Caco-2 (cell line): ENCODE measurements around the gene KCNT2. TPM values are rescaled to one million over a fixed set of nuclear protein-coding genes. Genes with fewer than 3 reads are reported as not detected.
A peak's percentile ranks its signal among the peaks of the same experiment; 100 is the strongest.

ENCODE experiments used
- BruUV-seq: library from RNA; stranded (reverse); fragments of 400-500 nt; replicated peaks from 2 replicates; lab custom pipeline; 2021; lab: Mats Ljungman, UMichigan
- CTCF ChIA-PET: fragments of 300-600 bp; sonication (Branson Sonifier 250); formaldehyde crosslinking; loops from one replicate; lab custom pipeline; 2022; ENCODE audit warnings: antibody characterized with exemption; lab: Charles Lee
- POLR2A ChIA-PET: fragments of 300-600 bp; sonication (Branson Sonifier 250); formaldehyde crosslinking; loops from one replicate; lab custom pipeline; 2022; ENCODE audit warnings: antibody characterized with exemption; lab: Charles Lee
- DNase-seq, 2 experiments: peaks; one replicate each; pipeline versions ENCODE4 v3.0.0 to v3.0.0-alpha.2; 2020 to 2022
- H3K27me3 ChIP-seq: replicated peaks from 2 replicates; pipeline ENCODE4 v1.6.0; 2011; ENCODE audit warnings: low read length; ENCODE audit not compliant: control insufficient read depth, insufficient read depth
- H3K36me3 ChIP-seq: 2 replicates; pipeline ENCODE4 v1.5.1; 2011; ENCODE audit warnings: low read length; ENCODE audit not compliant: control insufficient read depth, insufficient read depth
- H3K4me1 ChIP-seq: fragments of 250-450 bp; sonication (Bioruptor Pico); 2 replicates; pipeline ENCODE4 v1.5.1; 2020; ENCODE audit warnings: mild to moderate bottlenecking
- H3K4me3 ChIP-seq: 2 replicates; pipeline ENCODE4 v1.5.1; 2011; ENCODE audit warnings: low read depth, mild to moderate bottlenecking, control low read depth, low read length
- H3K9me3 ChIP-seq: fragments of 250-450 bp; sonication (Bioruptor Pico); 2 replicates; pipeline ENCODE4 v1.5.1; 2020; ENCODE audit warnings: mild to moderate bottlenecking, moderate library complexity
- H3K27ac Mint-ChIP-seq: one replicate; pipeline ENCODE4 v1.8.0; 2022; ENCODE audit warnings: mixed read lengths; ENCODE audit not compliant: unreplicated experiment
- H3K27me3 Mint-ChIP-seq: one replicate; pipeline ENCODE4 v1.8.0; 2022; ENCODE audit warnings: mixed read lengths; ENCODE audit not compliant: insufficient read depth, unreplicated experiment
- H3K36me3 Mint-ChIP-seq: one replicate; pipeline ENCODE4 v1.8.0; 2022; ENCODE audit warnings: mild to moderate bottlenecking, mixed read lengths; ENCODE audit not compliant: insufficient read depth, unreplicated experiment
- H3K4me1 Mint-ChIP-seq: one replicate; pipeline ENCODE4 v1.8.0; 2022; ENCODE audit warnings: low read depth, mixed read lengths; ENCODE audit not compliant: unreplicated experiment
- H3K4me3 Mint-ChIP-seq: one replicate; pipeline ENCODE4 v1.8.0; 2022; ENCODE audit warnings: mild to moderate bottlenecking, moderate library complexity, mixed read lengths; ENCODE audit not compliant: unreplicated experiment
- H3K9me3 Mint-ChIP-seq: one replicate; pipeline ENCODE4 v1.8.0; 2022; ENCODE audit warnings: mixed read lengths; ENCODE audit not compliant: unreplicated experiment
- intact Hi-C: fragments of 100-400 bp; cut with micrococcal nuclease; formaldehyde crosslinking; loops from one replicate; pipeline ENCODE4 v1.10.0; 2022; ENCODE audit not compliant: unreplicated experiment
- total RNA-seq: library from RNA; stranded (reverse); gene quantifications from 2 replicates; pipeline ENCODE4 v1.2.3, GENCODE V29; 2022
- TF ChIP-seq, protein P1 (sequence below), 2 experiments: fragments of 200-600 bp in 1 of 2; IDR thresholded peaks; 1 replicate in 1 of 2; 2 replicates in 1 of 2; pipeline versions ENCODE4 v1.5.1 to v1.8.0; 2011 to 2022; ENCODE audit warnings: antibody characterized with exemption in 1 of 2, control low read depth in 1 of 2, inconsistent platforms in 1 of 2, low read depth in 1 of 2, low read length in 1 of 2, mild to moderate bottlenecking in 1 of 2, moderate library complexity in 1 of 2; ENCODE audit not compliant: insufficient read depth in 1 of 2, severe bottlenecking in 1 of 2, unreplicated experiment in 1 of 2

KCNT2 gene
- total RNA-seq, 1 experiment from 2014 or later = not detected

DNA sequence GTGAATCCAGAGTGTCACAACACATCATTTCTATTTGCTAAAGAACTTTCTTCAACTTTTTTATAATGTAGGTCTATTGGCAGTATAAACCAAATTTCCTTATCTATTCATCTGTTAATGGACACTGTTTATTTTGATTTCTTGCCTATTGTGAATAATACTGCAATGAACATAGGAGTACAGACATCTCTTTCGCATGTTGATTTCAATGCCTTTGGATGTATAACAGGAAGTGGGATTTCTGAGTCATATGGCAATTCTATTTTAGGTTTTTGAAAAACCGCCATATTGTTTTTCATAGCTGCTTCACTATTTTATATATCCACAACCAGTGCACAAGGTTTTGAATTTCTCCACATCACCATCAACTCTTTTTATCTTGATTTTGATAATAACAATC, 198.7 kb downstream of the KCNT2 start:
- H3K36me3 ChIP-seq = no peaks in the 10 kb centered on the region
- no TSS peak for BruUV-seq
- Mint-ChIP-seq H3K9me3 (peaks cover 10% of the 10 kb centered on the region), H3K4me3 (no peak overlapping the region), H3K4me1 (peaks cover 7% of the 10 kb centered on the region), H3K36me3 (no peaks in the 10 kb centered on the region), H3K27me3 (no peaks in the 10 kb centered on the region), H3K27ac (no peak overlapping the region)
- intact Hi-C loops = no loop called here
- H3K27me3 ChIP-seq = no peaks in the 10 kb centered on the region
- H3K4me3 ChIP-seq = no peak overlapping the region
- H3K9me3 ChIP-seq = no peaks in the 10 kb centered on the region
- DNase-seq = no peak
- TF ChIP-seq, protein P1, sequence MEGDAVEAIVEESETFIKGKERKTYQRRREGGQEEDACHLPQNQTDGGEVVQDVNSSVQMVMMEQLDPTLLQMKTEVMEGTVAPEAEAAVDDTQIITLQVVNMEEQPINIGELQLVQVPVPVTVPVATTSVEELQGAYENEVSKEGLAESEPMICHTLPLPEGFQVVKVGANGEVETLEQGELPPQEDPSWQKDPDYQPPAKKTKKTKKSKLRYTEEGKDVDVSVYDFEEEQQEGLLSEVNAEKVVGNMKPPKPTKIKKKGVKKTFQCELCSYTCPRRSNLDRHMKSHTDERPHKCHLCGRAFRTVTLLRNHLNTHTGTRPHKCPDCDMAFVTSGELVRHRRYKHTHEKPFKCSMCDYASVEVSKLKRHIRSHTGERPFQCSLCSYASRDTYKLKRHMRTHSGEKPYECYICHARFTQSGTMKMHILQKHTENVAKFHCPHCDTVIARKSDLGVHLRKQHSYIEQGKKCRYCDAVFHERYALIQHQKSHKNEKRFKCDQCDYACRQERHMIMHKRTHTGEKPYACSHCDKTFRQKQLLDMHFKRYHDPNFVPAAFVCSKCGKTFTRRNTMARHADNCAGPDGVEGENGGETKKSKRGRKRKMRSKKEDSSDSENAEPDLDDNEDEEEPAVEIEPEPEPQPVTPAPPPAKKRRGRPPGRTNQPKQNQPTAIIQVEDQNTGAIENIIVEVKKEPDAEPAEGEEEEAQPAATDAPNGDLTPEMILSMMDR (IDR thresholded peaks at IDR 0.05; ENCODE audit: insufficient read depth in 1 of 2, low read depth in 1 of 2, low read length in 1 of 2, severe bottlenecking in 1 of 2, unreplicated experiment in 1 of 2) = no peak
- peaks cover 14% of the 10 kb centered on the region for H3K4me1 ChIP-seq
- ChIA-PET POLR2A (no interaction called here), CTCF (no interaction called here)

DNA sequence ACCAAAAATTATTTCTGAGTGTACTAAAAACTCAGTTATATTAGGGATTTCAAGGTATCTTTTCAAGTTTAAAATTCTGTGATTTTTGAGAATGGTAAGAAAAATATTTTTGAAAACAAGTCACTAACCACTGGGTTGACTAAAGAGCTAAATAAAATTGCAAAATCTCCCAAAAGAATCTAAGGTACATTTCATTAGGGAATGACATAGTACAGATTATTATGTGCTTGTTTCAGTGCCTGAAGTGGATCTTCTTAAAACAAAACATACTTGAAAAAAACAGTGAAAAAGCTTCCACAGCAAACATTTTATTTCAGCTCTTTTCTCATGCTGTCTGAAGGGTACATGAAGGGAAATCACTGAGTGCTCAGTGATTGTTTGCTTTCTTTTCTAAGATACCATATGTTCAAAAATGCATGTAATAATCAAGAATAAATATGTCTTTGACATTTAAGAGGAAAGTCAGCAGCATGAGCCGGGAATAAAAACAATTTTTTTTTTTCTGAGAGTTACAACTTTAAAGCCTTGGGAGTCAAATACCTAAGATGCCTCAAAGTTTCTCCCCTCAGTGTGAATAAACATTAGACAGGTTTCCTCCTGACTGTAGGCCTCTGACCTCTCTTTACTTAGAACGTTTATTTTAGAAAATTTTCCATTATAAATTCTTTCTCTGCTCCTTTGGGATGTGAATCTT, 200.7 kb downstream of the KCNT2 start:
- H3K4me3 Mint-ChIP-seq = peak overlapping the region; percentile 4

DNA sequence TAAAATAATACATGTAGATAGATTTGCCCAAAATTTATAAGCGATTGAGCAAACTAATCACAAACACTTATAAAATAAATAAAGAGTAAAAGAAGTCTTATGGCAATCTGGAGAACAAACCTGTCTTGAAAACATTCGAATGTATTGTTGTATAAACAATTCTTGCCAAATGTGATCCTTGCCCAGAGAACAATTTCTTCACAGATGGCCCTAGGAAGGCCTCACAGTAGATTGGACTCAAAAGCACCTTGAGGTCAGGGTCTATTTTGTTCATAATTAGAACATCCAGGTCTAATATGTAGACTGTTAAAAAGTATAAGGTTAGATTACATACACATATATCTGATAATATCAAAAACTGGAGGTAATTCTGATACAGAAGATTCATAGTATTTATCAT, 202.4 kb downstream of the KCNT2 start:
- intact Hi-C loops = no loop called here
- H3K4me1 Mint-ChIP-seq = peaks cover 7% of the 10 kb centered on the region
- H3K27ac Mint-ChIP-seq = no peak overlapping the region
- H3K27me3 Mint-ChIP-seq = no peaks in the 10 kb centered on the region
- ChIA-PET POLR2A (no interaction called here), CTCF (no interaction called here)
- H3K9me3 ChIP-seq = no peaks in the 10 kb centered on the region
- BruUV-seq = no TSS peak
- H3K4me1 ChIP-seq = peaks cover 14% of the 10 kb centered on the region
- no peak for DNase-seq
- no peaks in the 10 kb centered on the region for H3K36me3 ChIP-seq
- H3K9me3 Mint-ChIP-seq = peaks cover 4% of the 10 kb centered on the region
- H3K36me3 Mint-ChIP-seq = no peaks in the 10 kb centered on the region
- no peak overlapping the region for H3K4me3 ChIP-seq
- H3K27me3 ChIP-seq = no peaks in the 10 kb centered on the region
- H3K4me3 Mint-ChIP-seq = no peak overlapping the region
- TF ChIP-seq, protein P1 (IDR thresholded peaks at IDR 0.05; ENCODE audit: insufficient read depth in 1 of 2, low read depth in 1 of 2, low read length in 1 of 2, severe bottlenecking in 1 of 2, unreplicated experiment in 1 of 2) = no peak

More for the DNA sequence above, 200.7 kb downstream of the KCNT2 start:
- no peaks in the 10 kb centered on the region for H3K9me3 ChIP-seq
- POLR2A ChIA-PET = no interaction called here
- Mint-ChIP-seq H3K36me3 (no peaks in the 10 kb centered on the region), H3K4me1 (peaks cover 7% of the 10 kb centered on the region), H3K9me3 (peaks cover 10% of the 10 kb centered on the region), H3K27me3 (no peaks in the 10 kb centered on the region), H3K27ac (peak overlapping the region; percentile 65)
- no peak for DNase-seq
- H3K4me3 ChIP-seq = no peak overlapping the region
- H3K36me3 ChIP-seq = no peaks in the 10 kb centered on the region
- intact Hi-C loops = no loop called here
- TF ChIP-seq, protein P1 (IDR thresholded peaks at IDR 0.05; ENCODE audit: insufficient read depth in 1 of 2, low read depth in 1 of 2, low read length in 1 of 2, severe bottlenecking in 1 of 2, unreplicated experiment in 1 of 2) = no peak
- H3K27me3 ChIP-seq = no peaks in the 10 kb centered on the region
- H3K4me1 ChIP-seq = peaks cover 14% of the 10 kb centered on the region
- CTCF ChIA-PET = no interaction called here
- BruUV-seq = no TSS peak
